K562 (cell line): ENCODE data around the gene MOB3B. TPM values are rescaled to one million over a fixed set of nuclear protein-coding genes. Genes with fewer than 3 reads are reported as not detected.

ENCODE experiments used
- ATAC-seq: fragments of 200-7000 bp; cut with Tn5 transposase; 3 replicates; pipeline ENCODE4 v1.9.1; 2020; ENCODE audit warnings: moderate library complexity
- BruUV-seq: library from RNA; stranded (reverse); fragments of 400-500 nt; replicated peaks from 2 replicates; lab custom pipeline; 2021; lab: Mats Ljungman, UMichigan
- CTCF ChIA-PET: fragments of 300-600 bp; formaldehyde crosslinking; extraction: SDS; loops from one replicate; lab custom pipeline; 2021; ENCODE audit warnings: low intra/inter-chr PET ratio; lab: Yijun Ruan, JAX
- POLR2A ChIA-PET: fragments of 300-600, 350-650 bp; sonication (Branson Sonifier 250); formaldehyde crosslinking; extraction: SDS; loops from one replicate; lab custom pipeline; 2021; ENCODE audit warnings: antibody characterized with exemption, inconsistent platforms; lab: Yijun Ruan, JAX
- DNase-seq, 4 experiments: peaks; one replicate each; pipeline versions ENCODE4 v3.0.0 to v3.0.0-alpha.2; 2011 to 2018; ENCODE audit warnings: low spot score in 3 of 4, mixed read lengths in 3 of 4; ENCODE audit errors: extremely low read depth in 1 of 4
- FAIRE-seq: peaks from 2 replicates; lab custom pipeline; 2011; peaks lifted over from hg19 to GRCh38; lab: Jason Lieb, UNC
- H2AFZ ChIP-seq: 2 replicates; pipeline ENCODE4 v1.6.0; 2011; ENCODE audit warnings: low read depth, low read length, control low read depth, inconsistent platforms
- H3K27ac ChIP-seq: fragments of 200-600 bp; 3 replicates; pipeline ENCODE4 v1.8.0; 2011; ENCODE audit warnings: low read depth, mild to moderate bottlenecking, control low read depth, inconsistent platforms, low read length, moderate library complexity, mixed read lengths; ENCODE audit errors: extremely low read depth
- H3K27me3 ChIP-seq, 2 experiments: fragments of 300-600 bp in 1 of 2; 2 replicates in 1 of 2; 3 replicates in 1 of 2; pipeline versions ENCODE4 v1.6.0 to v1.8.0; 2011; ENCODE audit warnings: inconsistent platforms in 2 of 2, low read length in 2 of 2, mild to moderate bottlenecking in 1 of 2, mixed read lengths in 1 of 2, moderate library complexity in 1 of 2; ENCODE audit not compliant: control insufficient read depth in 2 of 2, insufficient read depth in 2 of 2
- H3K36me3 ChIP-seq: fragments of 300-600 bp; 3 replicates; pipeline ENCODE4 v1.8.0; 2011; ENCODE audit warnings: mild to moderate bottlenecking, low read length, inconsistent platforms; ENCODE audit not compliant: control insufficient read depth, insufficient read depth
- H3K4me1 ChIP-seq, 2 experiments: fragments of 200-600 bp in 1 of 2; replicated peaks in 1 of 2; 2 replicates in 1 of 2; 3 replicates in 1 of 2; pipeline versions ENCODE4 v1.5.1 to v1.8.0; 2011; ENCODE audit warnings: inconsistent platforms in 2 of 2, low read length in 2 of 2, mild to moderate bottlenecking in 1 of 2, mixed read lengths in 1 of 2, moderate library complexity in 1 of 2; ENCODE audit not compliant: control insufficient read depth in 2 of 2, insufficient read depth in 2 of 2
- H3K4me2 ChIP-seq: 2 replicates; pipeline ENCODE4 v1.6.1; 2011; ENCODE audit warnings: low read length, control low read depth, inconsistent platforms, mixed read lengths; ENCODE audit not compliant: insufficient read depth
- H3K4me3 ChIP-seq: fragments of 200-600 bp; sonication (generic), shearing (Covaris generic); 2 replicates; pipeline ENCODE4 v1.5.1; 2016; ENCODE audit warnings: control low read depth, inconsistent platforms
- H3K79me2 ChIP-seq: fragments of 200-600 bp; 3 replicates; pipeline ENCODE4 v1.8.0; 2011; ENCODE audit warnings: low read length, inconsistent platforms; ENCODE audit not compliant: control insufficient read depth, insufficient read depth
- H3K9ac ChIP-seq, 2 experiments: 2 replicates each; pipeline versions ENCODE4 v1.6.0 to v1.6.1; 2011; ENCODE audit warnings: low read depth in 2 of 2, low read length in 2 of 2, control low read depth in 1 of 2, inconsistent platforms in 1 of 2, mild to moderate bottlenecking in 1 of 2, mixed read lengths in 1 of 2; ENCODE audit not compliant: insufficient read depth in 1 of 2
- H3K9me1 ChIP-seq: one replicate; pipeline ENCODE4 v1.6.0; 2011; ENCODE audit warnings: inconsistent platforms, mild to moderate bottlenecking, low read length, moderate library complexity; ENCODE audit not compliant: control insufficient read depth, insufficient read depth
- H3K9me3 ChIP-seq: replicated peaks from 2 replicates; pipeline ENCODE4 v1.5.1; 2011; ENCODE audit warnings: low read depth, low read length, inconsistent platforms; ENCODE audit not compliant: control insufficient read depth, insufficient read depth
- H4K20me1 ChIP-seq: replicated peaks from 2 replicates; pipeline ENCODE4 v1.6.1; 2011; ENCODE audit warnings: low read length, inconsistent platforms, mixed read lengths; ENCODE audit not compliant: control insufficient read depth, insufficient read depth
- CHCHD3 ChIP-seq: fragments of 250-450 bp; sonication (Bioruptor Pico); IDR thresholded peaks from 2 replicates; pipeline ENCODE4 v2.1.2; 2022; ENCODE audit warnings: mild to moderate bottlenecking
- NCOA2 ChIP-seq, 2 experiments: fragments of 450-650 bp; IDR thresholded peaks; 2 replicates each; pipeline ENCODE4 v1.6.1; 2018; ENCODE audit warnings: mild to moderate bottlenecking in 2 of 2, moderate library complexity in 1 of 2; ENCODE audit not compliant: partially characterized antibody in 2 of 2
- NELFE ChIP-seq: IDR thresholded peaks from 2 replicates; pipeline ENCODE4 v1.6.1; 2011; ENCODE audit warnings: mild to moderate bottlenecking; ENCODE audit not compliant: insufficient read depth, insufficient read length
- PHF8 ChIP-seq: fragments of 200-600 bp; sonication (generic); IDR thresholded peaks from 2 replicates; pipeline ENCODE4 v1.6.1; 2012; ENCODE audit warnings: mixed run types, mild to moderate bottlenecking, inconsistent platforms, low read length, moderate library complexity, borderline replicate concordance
- POLR2A ChIP-seq: fragments of 450-650 bp; conservative IDR thresholded peaks from 2 replicates; pipeline ENCODE4 v1.6.1; 2016
- PTBP1 ChIP-seq: fragments of 200-400 bp; formaldehyde crosslinking; IDR thresholded peaks from 2 replicates; pipeline ENCODE4 v1.6.1; 2017; ENCODE audit warnings: low read depth, low read length
- SAP30 ChIP-seq: fragments of 200-600 bp; sonication (generic); IDR thresholded peaks from 2 replicates; pipeline ENCODE4 v1.6.1; 2012; ENCODE audit warnings: borderline replicate concordance, low read depth, mild to moderate bottlenecking, moderate library complexity, low read length, control low read depth, inconsistent platforms; ENCODE audit not compliant: insufficient read depth, poor library complexity, severe bottlenecking
- SMAD2 ChIP-seq: fragments of 150-350 bp; IDR thresholded peaks from 2 replicates; pipeline ENCODE4 v1.6.1; 2014; ENCODE audit warnings: low read depth, mild to moderate bottlenecking, low read length
- SREBF2 ChIP-seq: sonication (generic); formaldehyde crosslinking; IDR thresholded peaks from 2 replicates; pipeline ENCODE4 v1.4.0; 2020; ENCODE audit warnings: mild to moderate bottlenecking, missing genetic modification reagents
- WHSC1 ChIP-seq: IDR thresholded peaks from one replicate; pipeline ENCODE4 v1.6.1; 2012; ENCODE audit warnings: low read length, control low read depth, inconsistent platforms
- ZNF175 ChIP-seq: fragments of 200-800 bp; sonication (Bioruptor generic); IDR thresholded peaks from 2 replicates; pipeline ENCODE4 v1.6.1; 2016; ENCODE audit warnings: low read depth, mild to moderate bottlenecking, missing genetic modification characterization, missing compliant biosample characterization
- ZNF24 ChIP-seq: fragments of 450-650 bp; IDR thresholded peaks from 2 replicates; pipeline ENCODE4 v1.6.1; 2016
- ZNF766 ChIP-seq: fragments of 200-800 bp; sonication (Bioruptor generic); conservative IDR thresholded peaks from 2 replicates; pipeline ENCODE4 v1.6.1; 2016; ENCODE audit warnings: missing genetic modification characterization, missing compliant biosample characterization
- WGBS: fragments of 100-300 bp; shearing (Covaris generic); methylation state at CpG from one replicate; pipeline ENCODE4 v1.1.6; 2016; ENCODE audit warnings: low coverage, mixed read lengths; ENCODE audit not compliant: insufficient coverage; ENCODE audit errors: missing lambda C conversion rate; 5-methylcytosine and 5-hydroxymethylcytosine counted together
- in situ Hi-C: fragments of 300-500 bp; cut with MboI; formaldehyde crosslinking; loops from 4 replicates; pipeline ENCODE4 v1.15.0; 2018; ENCODE audit warnings: inconsistent platforms, mixed read lengths
- intact Hi-C: fragments of 100-400 bp; cut with micrococcal nuclease; formaldehyde crosslinking; loops from 2 replicates; pipeline ENCODE4 v1.14.2; 2022
- polyA plus RNA-seq, 8 experiments: library from polyadenylated mRNA; depleted of rRNA in 4 of 8; stranded (reverse) in 5 of 8; unstranded in 3 of 8; fragments of >200 nt; fragmentation: Nextera tagmentation in 2 of 8; fragmentation: Illumina TruSeq in 1 of 8; extraction: Ambion mirVana in 2 of 8; extraction: Trizol in 1 of 8; gene quantifications; 2 replicates each; pipeline versions ENCODE4 v1.2.1 to v1.2.3, GENCODE V29; 2011 to 2014; ENCODE audit warnings: inconsistent platforms in 1 of 8, missing spikeins in 1 of 8
- total RNA-seq, 7 experiments: library from RNA; depleted of rRNA in 6 of 7; stranded (reverse); fragments of >200 nt in 6 of 7; fragmentation: Illumina TruSeq in 2 of 7; extraction: Trizol in 2 of 7; gene quantifications; 2 replicates each; pipeline versions ENCODE4 v1.2.1 to v1.2.3, GENCODE V29; 2011 to 2021; ENCODE audit warnings: low replicate concordance in 1 of 7

The MOB3B gene
- total and polyA plus RNA-seq, 9 of the 15 experiments (the other 6 are each of a cell fraction or from before 2014, with no cell fraction given) = 3.6 to 12.8 (median 7.2) TPM

- H3K27me3 ChIP-seq = no peaks in the 10 kb centered on the region
- peaks cover 50% of the 10 kb centered on the region for H3K79me2 ChIP-seq
- no peaks in the 10 kb centered on the region; a peak in 1 of 5 replicates for H3K4me1 ChIP-seq
- ATAC-seq = no peak
- no peak overlapping the region for H3K27ac ChIP-seq
- intact Hi-C loops = no loop called here
- H3K9me3 ChIP-seq = no peaks in the 10 kb centered on the region
- no peak for TF ChIP-seq POLR2A
- no peak for TF ChIP-seq ZNF24
- no peak for TF ChIP-seq SMAD2
- no peak for TF ChIP-seq PTBP1
- no peak for TF ChIP-seq NCOA2 (IDR thresholded peaks at IDR 0.05; ENCODE audit: partially characterized antibody in 2 of 2)
- no peak for TF ChIP-seq ZNF175 (CRISPR knock-in tag)
- TF ChIP-seq SAP30 = no peak
- TF ChIP-seq ZNF766 = no peak
- no peak for TF ChIP-seq CHCHD3 (CRISPR knock-in tag)
- TF ChIP-seq NELFE = no peak
- no peak for TF ChIP-seq PHF8
- no peak for TF ChIP-seq WHSC1
- TF ChIP-seq SREBF2 (CRISPR knock-in tag) = no peak
- TF ChIP-seq, all 486 proteins: peak for 0
- in situ Hi-C loops = no loop called here
- CTCF ChIA-PET = no interaction called here
- Histone ChIP-seq H3K9ac (no peak overlapping the region), H4K20me1 (no peaks in the 10 kb centered on the region), H3K4me2 (no peak overlapping the region), H3K4me3 (no peak overlapping the region), H2AFZ (no peak overlapping the region), H3K9me1 (no peaks in the 10 kb centered on the region), H3K36me3 (0 out of 3 replicates have a peak, but pooled peaks cover 4% of the 10 kb centered on the region)
- FAIRE-seq = no peak
- POLR2A ChIA-PET = no interaction called here
- no CpG with 5 or more reads among the region's 5 CpGs for WGBS
- DNase-seq = no peak
- BruUV-seq = no TSS peak
Measured at GRCh38 chr9:27489087-27489876, 40.3 kb downstream of the MOB3B start.
